GM12873 (cell line): ENCODE results near the gene LILRA2.

Experiments used
- CTCF ChIP-seq: IDR thresholded peaks from 2 replicates; pipeline ENCODE4 v1.5.1; 2012; ENCODE audit warnings: low read depth, mild to moderate bottlenecking, moderate library complexity, low read length, control low read depth; ENCODE audit not compliant: insufficient read depth; ENCODE audit errors: missing control alignments

The LILRA2 gene

GRCh38 chr19:54535601-54536000, 38.0 kb upstream of the LILRA2 start:
- TF ChIP-seq CTCF, result no peak

GRCh38 chr19:54536956-54537355, 36.6 kb upstream of the LILRA2 start:
- no peak for TF ChIP-seq CTCF

GRCh38 chr19:54541712-54542111, 31.9 kb upstream of the LILRA2 start:
- no peak for TF ChIP-seq CTCF

GRCh38 chr19:54548806-54549205, 24.8 kb upstream of the LILRA2 start:
- TF ChIP-seq CTCF, result no peak

GRCh38 chr19:54549224-54549623, 24.4 kb upstream of the LILRA2 start:
- TF ChIP-seq CTCF, result no peak

- TF ChIP-seq CTCF, result no peak
These were observed 22.3 kb upstream of the LILRA2 start for GRCh38 chr19:54551293-54551692.

GRCh38 chr19:54551950-54552912, 21.4 kb upstream of the LILRA2 start:
- no peak for TF ChIP-seq CTCF
